ENCODE data around the gene EGR4.

EGR4 gene

DNA sequence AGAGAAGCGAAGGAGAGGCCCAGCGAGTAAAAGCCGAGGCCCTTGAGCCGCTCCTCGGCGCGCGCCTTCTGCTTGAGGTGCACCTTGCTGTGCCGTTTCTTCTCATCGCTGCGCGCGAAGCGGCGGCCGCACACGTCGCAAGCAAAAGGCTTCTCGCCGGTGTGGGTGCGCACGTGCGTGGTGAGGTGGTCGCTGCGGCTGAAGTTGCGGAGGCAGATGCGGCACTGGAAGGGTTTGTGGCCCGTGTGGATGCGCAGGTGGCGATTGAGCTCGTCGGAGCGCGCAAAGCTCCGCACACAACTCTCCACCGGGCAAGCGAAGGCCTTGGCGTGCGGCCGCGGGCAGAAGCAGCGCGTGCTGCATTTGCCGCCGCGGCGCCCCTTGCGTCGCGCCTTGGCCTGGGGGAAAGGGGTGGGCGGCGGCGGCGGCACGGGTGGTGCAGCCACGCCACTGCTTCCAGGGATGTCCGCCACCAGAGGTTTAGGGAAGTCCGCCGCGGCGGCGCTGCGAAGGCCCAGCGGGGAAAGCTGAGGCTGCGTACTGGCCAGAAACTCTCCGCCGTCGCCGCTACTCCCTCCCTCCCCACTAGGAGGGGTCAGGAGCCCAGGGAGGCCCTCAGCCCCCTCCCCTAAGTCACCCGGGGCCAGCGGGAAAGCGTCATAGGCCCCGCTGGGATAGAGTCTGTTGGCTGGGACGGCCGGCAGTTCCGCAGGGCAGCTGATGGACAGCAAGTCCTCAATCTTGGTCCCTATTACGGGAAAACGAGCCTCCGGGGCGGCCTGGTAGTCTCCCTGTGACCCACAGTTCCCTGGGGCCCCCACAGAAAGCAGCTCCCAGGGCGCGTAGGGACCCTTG is 1.7 kb downstream of the EGR4 start:
- peak overlapping the region; percentile 10 for H3K4me3 ChIP-seq (ENCODE audit: low read depth, low read length)
- TF ChIP-seq, protein P1, sequence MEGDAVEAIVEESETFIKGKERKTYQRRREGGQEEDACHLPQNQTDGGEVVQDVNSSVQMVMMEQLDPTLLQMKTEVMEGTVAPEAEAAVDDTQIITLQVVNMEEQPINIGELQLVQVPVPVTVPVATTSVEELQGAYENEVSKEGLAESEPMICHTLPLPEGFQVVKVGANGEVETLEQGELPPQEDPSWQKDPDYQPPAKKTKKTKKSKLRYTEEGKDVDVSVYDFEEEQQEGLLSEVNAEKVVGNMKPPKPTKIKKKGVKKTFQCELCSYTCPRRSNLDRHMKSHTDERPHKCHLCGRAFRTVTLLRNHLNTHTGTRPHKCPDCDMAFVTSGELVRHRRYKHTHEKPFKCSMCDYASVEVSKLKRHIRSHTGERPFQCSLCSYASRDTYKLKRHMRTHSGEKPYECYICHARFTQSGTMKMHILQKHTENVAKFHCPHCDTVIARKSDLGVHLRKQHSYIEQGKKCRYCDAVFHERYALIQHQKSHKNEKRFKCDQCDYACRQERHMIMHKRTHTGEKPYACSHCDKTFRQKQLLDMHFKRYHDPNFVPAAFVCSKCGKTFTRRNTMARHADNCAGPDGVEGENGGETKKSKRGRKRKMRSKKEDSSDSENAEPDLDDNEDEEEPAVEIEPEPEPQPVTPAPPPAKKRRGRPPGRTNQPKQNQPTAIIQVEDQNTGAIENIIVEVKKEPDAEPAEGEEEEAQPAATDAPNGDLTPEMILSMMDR (IDR thresholded peaks at IDR 0.05; ENCODE audit: low read depth, low read length): peak; percentile 16
- DNase-seq (ENCODE audit: low read depth, low spot score): no peak
- in situ Hi-C loops (cut with HindIII; ENCODE audit: low sequenced_read_pairs): no loop called here

- H3K4me3 ChIP-seq (ENCODE audit: low read depth, low read length): peak overlapping the region; percentile 10
- TF ChIP-seq, protein P1 (IDR thresholded peaks at IDR 0.05; ENCODE audit: low read depth, low read length): no peak
- in situ Hi-C loops (cut with HindIII; ENCODE audit: low sequenced_read_pairs): no loop called here
- DNase-seq (ENCODE audit: low read depth, low spot score): peak; percentile 62
Measured at GRCh38 chr2:73291093-73291460, 2.3 kb downstream of the EGR4 start.

- TF ChIP-seq, protein P1 (IDR thresholded peaks at IDR 0.05; ENCODE audit: low read depth, low read length): peak; percentile 77
- no peak for DNase-seq (ENCODE audit: low read depth, low spot score)
- in situ Hi-C loops (cut with HindIII; ENCODE audit: low sequenced_read_pairs): no loop called here
- no peak overlapping the region for H3K4me3 ChIP-seq (ENCODE audit: low read depth, low read length)
Measured at GRCh38 chr2:73290049-73290839, 3.1 kb downstream of the EGR4 start.

- TF ChIP-seq, protein P1 (IDR thresholded peaks at IDR 0.05; ENCODE audit: low read depth, low read length): no peak
- H3K4me3 ChIP-seq (ENCODE audit: low read depth, low read length): no peak overlapping the region
- in situ Hi-C loops (cut with HindIII; ENCODE audit: low sequenced_read_pairs): no loop called here
- no peak for DNase-seq (ENCODE audit: low read depth, low spot score)
Measured at GRCh38 chr2:73289304-73289703, 4.0 kb downstream of the EGR4 start.

DNA sequence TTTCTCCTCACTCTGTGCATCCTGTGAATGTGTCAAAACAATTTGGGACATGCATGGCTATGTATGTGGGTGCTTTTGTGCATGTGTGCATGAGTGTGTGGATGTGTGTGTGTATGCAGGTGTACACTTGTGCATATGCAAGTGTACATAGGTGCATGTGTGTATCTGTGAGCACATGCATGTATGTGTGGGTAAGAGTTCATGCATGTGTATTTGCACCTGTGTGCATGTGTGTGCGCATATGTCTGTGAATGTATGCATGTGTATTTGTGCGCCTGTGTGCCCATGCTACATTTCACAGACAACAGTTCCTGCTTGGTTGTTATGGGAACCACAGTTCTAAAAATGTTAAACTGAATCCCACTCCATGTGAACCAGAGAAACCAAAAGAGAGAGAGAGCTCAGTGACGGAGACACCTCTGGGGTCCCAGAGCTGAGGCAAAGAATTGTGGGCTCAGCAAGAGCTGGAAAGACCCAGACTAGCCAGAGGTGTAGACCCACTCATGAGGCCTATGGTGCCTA is 7.2 kb downstream of the EGR4 start:
- TF ChIP-seq, protein P1 (IDR thresholded peaks at IDR 0.05; ENCODE audit: low read depth, low read length): no peak
- no peak overlapping the region for H3K4me3 ChIP-seq (ENCODE audit: low read depth, low read length)
- no peak for DNase-seq (ENCODE audit: low read depth, low spot score)
- in situ Hi-C loops (cut with HindIII; ENCODE audit: low sequenced_read_pairs): no loop called here

DNA sequence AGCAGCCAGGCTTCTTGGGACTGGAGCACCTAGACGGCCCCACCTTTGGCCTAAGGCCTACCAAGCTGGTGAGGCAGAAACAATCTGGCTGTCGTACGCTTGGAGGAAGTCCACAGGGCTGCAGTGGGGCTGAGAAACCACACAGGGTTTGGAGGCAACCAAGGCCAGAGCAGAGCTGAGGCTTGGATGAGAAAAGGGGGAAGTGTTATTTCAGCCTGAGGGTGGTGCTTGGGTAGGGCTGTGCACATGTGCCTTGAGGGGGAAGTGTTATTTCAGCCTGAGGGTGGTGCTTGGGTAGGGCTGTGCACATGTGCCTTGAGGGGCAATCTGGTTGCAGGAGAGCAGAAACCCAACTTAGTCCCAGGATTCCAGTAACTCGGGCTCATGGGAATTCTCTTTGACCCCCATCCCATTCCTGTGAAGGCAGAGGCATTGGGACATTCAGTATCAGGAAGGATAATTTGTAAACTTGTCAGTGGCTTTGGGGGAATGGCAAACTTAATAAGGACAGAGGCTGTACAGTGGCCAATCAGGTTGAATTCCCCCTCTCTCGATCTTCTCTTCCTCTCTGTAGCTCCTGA is 8.1 kb downstream of the EGR4 start:
- TF ChIP-seq, protein P1 (IDR thresholded peaks at IDR 0.05; ENCODE audit: low read depth, low read length): no peak
- H3K4me3 ChIP-seq (ENCODE audit: low read depth, low read length): no peak overlapping the region

More for the DNA sequence above, 8.1 kb downstream of the EGR4 start:
- no peak for DNase-seq (ENCODE audit: low read depth, low spot score)
- in situ Hi-C loops (cut with HindIII; ENCODE audit: low sequenced_read_pairs): no loop called here
